ENCODE data around the gene IFITM5.
"Not testable (repeated sequence)": the region's sequence is repeated elsewhere in the genome, so short reads cannot be mapped to it uniquely, and the experiment has no call there.

IFITM5 gene

GRCh38 chr11:272931-273198 lies 26.5 kb downstream of the IFITM5 start:
- no peaks in the 10 kb centered on the region for H3K36me3 Mint-ChIP-seq (ENCODE audit: low read depth)
- H3K9me3 Mint-ChIP-seq: peaks cover 12% of the 10 kb centered on the region
- peaks cover 14% of the 10 kb centered on the region for H3K27me3 Mint-ChIP-seq (ENCODE audit: low read depth)
- H3K4me3 Mint-ChIP-seq: no peak overlapping the region
- H3K4me1 Mint-ChIP-seq: no peaks in the 10 kb centered on the region
- no peak overlapping the region for H3K27ac Mint-ChIP-seq
- no peak for TF ChIP-seq CTCF (IDR thresholded peaks at IDR 0.05; ENCODE audit: unreplicated experiment in 3 of 3)

- H3K36me3 Mint-ChIP-seq (ENCODE audit: low read depth): no peaks in the 10 kb centered on the region
- H3K4me1 Mint-ChIP-seq: no peaks in the 10 kb centered on the region
- H3K27me3 Mint-ChIP-seq (ENCODE audit: low read depth): peaks cover 14% of the 10 kb centered on the region
Measured at GRCh38 chr11:272195-272930, 27.0 kb downstream of the IFITM5 start.

GRCh38 chr11:271319-271715 lies 28.0 kb downstream of the IFITM5 start:
- H3K27ac Mint-ChIP-seq: no peak overlapping the region
- H3K27me3 Mint-ChIP-seq (ENCODE audit: low read depth): peaks cover 14% of the 10 kb centered on the region
- H3K9me3 Mint-ChIP-seq: peaks cover 9% of the 10 kb centered on the region
- no peaks in the 10 kb centered on the region for H3K4me1 Mint-ChIP-seq
- TF ChIP-seq CTCF (IDR thresholded peaks at IDR 0.05; ENCODE audit: unreplicated experiment in 3 of 3): no peak
- no peaks in the 10 kb centered on the region for H3K36me3 Mint-ChIP-seq (ENCODE audit: low read depth)
- no peak overlapping the region for H3K4me3 Mint-ChIP-seq

More at GRCh38 chr11:272195-272930, 27.0 kb downstream of the IFITM5 start:
- no peak for TF ChIP-seq CTCF (IDR thresholded peaks at IDR 0.05; ENCODE audit: unreplicated experiment in 3 of 3)
- no peak overlapping the region for H3K27ac Mint-ChIP-seq
- peaks cover 12% of the 10 kb centered on the region for H3K9me3 Mint-ChIP-seq
- H3K4me3 Mint-ChIP-seq: no peak overlapping the region

GRCh38 chr11:270451-271318 lies 28.6 kb downstream of the IFITM5 start:
- no peak overlapping the region for H3K27ac Mint-ChIP-seq
- H3K4me1 Mint-ChIP-seq: no peaks in the 10 kb centered on the region
- TF ChIP-seq CTCF (IDR thresholded peaks at IDR 0.05; ENCODE audit: unreplicated experiment in 3 of 3): no peak
- H3K9me3 Mint-ChIP-seq: peaks cover 5% of the 10 kb centered on the region
- no peaks in the 10 kb centered on the region for H3K36me3 Mint-ChIP-seq (ENCODE audit: low read depth)
- peaks cover 14% of the 10 kb centered on the region for H3K27me3 Mint-ChIP-seq (ENCODE audit: low read depth)
- no peak overlapping the region for H3K4me3 Mint-ChIP-seq

- TF ChIP-seq CTCF (IDR thresholded peaks at IDR 0.05; ENCODE audit: unreplicated experiment in 3 of 3): no peak
- no peaks in the 10 kb centered on the region for H3K4me1 Mint-ChIP-seq
- H3K9me3 Mint-ChIP-seq: peaks cover 5% of the 10 kb centered on the region
- H3K27me3 Mint-ChIP-seq (ENCODE audit: low read depth): peaks cover 14% of the 10 kb centered on the region
- H3K4me3 Mint-ChIP-seq: peak overlapping the region; percentile 12 to 49 (median 19)
- no peaks in the 10 kb centered on the region for H3K36me3 Mint-ChIP-seq (ENCODE audit: low read depth)
- no peak overlapping the region for H3K27ac Mint-ChIP-seq
Measured at GRCh38 chr11:269146-269890, 30.0 kb downstream of the IFITM5 start.

GRCh38 chr11:268716-269145 lies 30.6 kb downstream of the IFITM5 start:
- peak overlapping the region in 2 of 3 experiments; percentile 19 to 49 for H3K4me3 Mint-ChIP-seq
- not testable (repeated sequence) for H3K27ac Mint-ChIP-seq; H3K4me1 Mint-ChIP-seq; H3K36me3 Mint-ChIP-seq (ENCODE audit: low read depth); H3K9me3 Mint-ChIP-seq
- H3K27me3 Mint-ChIP-seq (ENCODE audit: low read depth): peaks cover 14% of the 10 kb centered on the region
